Vagina (tissue), 2 donors: ENCODE results near the gene TMIE.

Experiments used
- POLR2A ChIP-seq, 2 donors: fragments of 450-650 bp; IDR thresholded peaks; one replicate each; pipeline ENCODE4 v1.6.1; 2017; ENCODE audit warnings: antibody characterized with exemption in 2 of 2, mild to moderate bottlenecking in 2 of 2, moderate library complexity in 2 of 2
- TF ChIP-seq, protein P1 (sequence below), 3 experiments: fragments of 450-650 bp in 2 of 3; fragments of 200-600 bp in 1 of 3; sonication (generic) in 1 of 3; IDR thresholded peaks; one replicate each; pipeline ENCODE4 v1.5.1; 2017 to 2019; ENCODE audit warnings: antibody characterized with exemption in 3 of 3, mild to moderate bottlenecking in 2 of 3, moderate library complexity in 2 of 3

DNA sequence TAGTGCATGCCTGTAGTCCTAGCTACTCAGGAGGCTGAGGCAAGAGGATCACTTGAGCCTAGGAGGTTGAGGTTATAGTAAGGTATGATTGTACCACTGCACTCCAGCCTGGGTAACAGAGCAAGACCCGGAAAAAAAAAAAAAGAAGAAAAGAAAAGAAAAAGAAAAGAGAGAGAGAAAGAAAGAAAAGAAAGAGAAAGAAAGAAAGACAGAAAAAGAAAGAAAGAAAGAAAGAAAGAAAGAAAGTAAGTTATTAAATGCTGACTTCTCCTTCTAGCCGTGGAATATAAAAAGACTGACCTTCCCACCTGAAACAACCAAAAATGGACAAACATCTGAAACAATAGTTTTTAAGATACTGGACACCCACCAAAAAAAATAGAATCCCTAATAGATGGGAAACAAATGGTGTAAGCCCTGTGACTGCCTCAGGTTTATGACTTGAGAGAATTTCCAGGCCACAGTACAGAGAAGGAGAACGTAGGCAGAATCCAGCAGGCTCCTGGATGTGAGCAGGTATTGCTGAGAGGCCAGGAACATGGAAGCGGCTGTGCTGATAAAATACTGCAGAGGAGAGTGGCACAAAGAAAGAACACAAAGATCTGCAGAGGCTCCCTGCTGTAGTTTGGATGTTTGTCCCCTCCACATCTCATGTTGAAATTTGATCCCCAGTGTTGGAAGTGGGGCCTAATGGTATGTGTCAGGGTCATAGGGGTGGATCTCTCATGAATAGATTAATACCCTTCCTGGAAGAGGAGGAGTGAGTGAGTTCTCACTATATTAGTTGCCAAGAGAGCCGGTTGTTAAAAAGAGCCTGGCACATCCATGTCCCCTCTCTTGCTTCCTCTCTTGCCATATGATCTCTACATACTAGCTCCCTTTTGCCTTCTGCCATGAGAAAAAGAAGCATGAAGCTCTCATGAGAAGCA is 58.3 kb downstream of the TMIE start:
- TF ChIP-seq, protein P1, sequence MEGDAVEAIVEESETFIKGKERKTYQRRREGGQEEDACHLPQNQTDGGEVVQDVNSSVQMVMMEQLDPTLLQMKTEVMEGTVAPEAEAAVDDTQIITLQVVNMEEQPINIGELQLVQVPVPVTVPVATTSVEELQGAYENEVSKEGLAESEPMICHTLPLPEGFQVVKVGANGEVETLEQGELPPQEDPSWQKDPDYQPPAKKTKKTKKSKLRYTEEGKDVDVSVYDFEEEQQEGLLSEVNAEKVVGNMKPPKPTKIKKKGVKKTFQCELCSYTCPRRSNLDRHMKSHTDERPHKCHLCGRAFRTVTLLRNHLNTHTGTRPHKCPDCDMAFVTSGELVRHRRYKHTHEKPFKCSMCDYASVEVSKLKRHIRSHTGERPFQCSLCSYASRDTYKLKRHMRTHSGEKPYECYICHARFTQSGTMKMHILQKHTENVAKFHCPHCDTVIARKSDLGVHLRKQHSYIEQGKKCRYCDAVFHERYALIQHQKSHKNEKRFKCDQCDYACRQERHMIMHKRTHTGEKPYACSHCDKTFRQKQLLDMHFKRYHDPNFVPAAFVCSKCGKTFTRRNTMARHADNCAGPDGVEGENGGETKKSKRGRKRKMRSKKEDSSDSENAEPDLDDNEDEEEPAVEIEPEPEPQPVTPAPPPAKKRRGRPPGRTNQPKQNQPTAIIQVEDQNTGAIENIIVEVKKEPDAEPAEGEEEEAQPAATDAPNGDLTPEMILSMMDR (IDR thresholded peaks at IDR 0.05), result no peak
- TF ChIP-seq POLR2A (IDR thresholded peaks at IDR 0.05), result no peak
